ENCODE data around the gene DCTD. TPM values are rescaled to one million over a fixed set of nuclear protein-coding genes. Genes with fewer than 3 reads are reported as not detected.

DCTD gene
- total and polyA plus RNA-seq, 2 of the 13 experiments (the other 11 are each of a cell fraction or from before 2014, with no cell fraction given): 85.1 to 95.3 TPM

- TF ChIP-seq ZNF503 (CRISPR knock-in tag; IDR thresholded peaks at IDR 0.05): no peak
- no peak for TF ChIP-seq ZNF256 (CRISPR knock-in tag; conservative IDR thresholded peaks at IDR 0.05)
- TF ChIP-seq CHCHD3 (CRISPR knock-in tag; IDR thresholded peaks at IDR 0.05): no peak
These were observed 27.5 kb upstream of the DCTD start (continued) for GRCh38 chr4:182944484-182945213.

- H3K9me3 ChIP-seq (ENCODE audit: low read length): no peaks in the 10 kb centered on the region
- no peak overlapping the region for H2AFZ ChIP-seq (ENCODE audit: low read length)
- no peak for FAIRE-seq
- H3K79me2 ChIP-seq (ENCODE audit: insufficient read depth, low read length): no peaks in the 10 kb centered on the region
- H3K27ac ChIP-seq (ENCODE audit: extremely low read length, insufficient read depth, low read length): no peak overlapping the region
- no peak for ATAC-seq
- no peaks in the 10 kb centered on the region for H3K36me3 ChIP-seq (replicated peaks in 1 of 2; ENCODE audit: control insufficient read depth in 1 of 2, insufficient read depth in 2 of 2, low read length in 2 of 2)
- no peaks in the 10 kb centered on the region for H4K20me1 ChIP-seq (ENCODE audit: insufficient read depth, low read length)
- POLR2A ChIA-PET: no interaction called here
- in situ Hi-C loops (cut with HindIII; ENCODE audit: extremely low pct_ligation_motif_present, low pct_unique_long_range_greater_than_20kb): loop anchor here (5.0 to 10.0 kb wide), 2 partner anchors 323 to 455 kb away; no protein-coding TSS in a partner anchor
- H3K4me1 ChIP-seq (ENCODE audit: insufficient read depth, low read length): no peaks in the 10 kb centered on the region
- no peak for DNase-seq (ENCODE audit: low spot score)
- H3K4me3 ChIP-seq (replicated peaks in 1 of 3; ENCODE audit: insufficient read depth in 1 of 3, low read depth in 2 of 3, low read length in 3 of 3): no peak overlapping the region
- peaks cover 0 to 3% of the 10 kb centered on the region in 2 experiments; a peak in 1 of 5 replicates for H3K27me3 ChIP-seq (ENCODE audit: control insufficient read depth in 1 of 2, insufficient read depth in 2 of 2, low read length in 2 of 2)
- intact Hi-C loops (cut with micrococcal nuclease; ENCODE audit: unreplicated experiment): loop anchor here (2.0 kb wide), 1 partner anchor 133 kb away; no protein-coding TSS in a partner anchor
- no TSS peak for BruUV-seq (replicated peaks)
- 65% methylated on average over 5 of the region's 9 CpGs for WGBS (ENCODE audit: low lambda C conversion rate)
- CTCF ChIA-PET (ENCODE audit: low intra/inter-chr PET ratio, low total read pairs): interaction anchor here (1.3 kb wide), 1 partner anchor 321 kb away, joined by 3 read pairs; no protein-coding TSS in a partner anchor
- H3K9ac ChIP-seq (ENCODE audit: insufficient read depth, low read depth, low read length): no peak overlapping the region
- H3K4me2 ChIP-seq (ENCODE audit: low read depth, low read length): no peak overlapping the region
- no peak for TF ChIP-seq ZNF574 (CRISPR knock-in tag; IDR thresholded peaks at IDR 0.05)
- TF ChIP-seq FOXA1 (IDR thresholded peaks at IDR 0.05): no peak
- TF ChIP-seq FOXA1 (CRISPR knock-in tag; IDR thresholded peaks at IDR 0.05): no peak
- TF ChIP-seq ZNF513 (CRISPR knock-in tag; conservative IDR thresholded peaks at IDR 0.05): no peak
- TF ChIP-seq YY1 (IDR thresholded peaks at IDR 0.05; ENCODE audit: insufficient read depth, insufficient replicate concordance, low read depth, low read length): no peak
- no peak for TF ChIP-seq FOXO4 (CRISPR knock-in tag; conservative IDR thresholded peaks at IDR 0.05)
- no peak for TF ChIP-seq ZBTB42 (CRISPR knock-in tag; IDR thresholded peaks at IDR 0.05)
- TF ChIP-seq ZNF10 (CRISPR knock-in tag; IDR thresholded peaks at IDR 0.05; ENCODE audit: borderline replicate concordance, low read depth): no peak
- TF ChIP-seq SMAD9 (CRISPR knock-in tag; IDR thresholded peaks at IDR 0.05): no peak
- no peak for TF ChIP-seq CENPT (CRISPR knock-in tag; IDR thresholded peaks at IDR 0.05; ENCODE audit: low read depth)
These were observed 22.5 kb upstream of the DCTD start for GRCh38 chr4:182939680-182940079.

Data from HepG2 (cell line).